H9 (cell line): ENCODE measurements around the gene MLPH. TPM values are rescaled to one million over a fixed set of nuclear protein-coding genes. Genes with fewer than 3 reads are reported as not detected.

Source experiments
- DNase-seq: peaks from one replicate; pipeline ENCODE4 v3.0.0-alpha.2; 2017
- H2AFZ ChIP-seq: one replicate; pipeline ENCODE4 v1.6.1; 2013; ENCODE audit warnings: mild to moderate bottlenecking, low read length, control low read depth, moderate library complexity
- H2AK5ac ChIP-seq: 2 replicates; pipeline ENCODE4 v1.6.1; 2013; ENCODE audit warnings: low read length, control low read depth, mixed read lengths; ENCODE audit not compliant: insufficient read length
- H2BK120ac ChIP-seq: one replicate; pipeline ENCODE4 v1.6.1; 2013; ENCODE audit warnings: low read depth, mild to moderate bottlenecking, low read length, control low read depth, inconsistent platforms; ENCODE audit not compliant: poor library complexity, severe bottlenecking
- H2BK12ac ChIP-seq: 2 replicates; pipeline ENCODE4 v1.6.1; 2013; ENCODE audit warnings: low read length, control low read depth, mixed read lengths, low read depth; ENCODE audit not compliant: insufficient read length
- H2BK15ac ChIP-seq: 2 replicates; pipeline ENCODE4 v1.6.1; 2013; ENCODE audit warnings: low read depth, low read length, control low read depth
- H2BK20ac ChIP-seq: one replicate; pipeline ENCODE4 v1.6.1; 2013; ENCODE audit warnings: low read depth, mild to moderate bottlenecking, low read length, control low read depth, inconsistent platforms; ENCODE audit not compliant: poor library complexity, severe bottlenecking
- H2BK5ac ChIP-seq: 2 replicates; pipeline ENCODE4 v1.6.1; 2013; ENCODE audit warnings: low read length, control low read depth, mixed read lengths; ENCODE audit not compliant: insufficient read length
- H3K14ac ChIP-seq: 2 replicates; pipeline ENCODE4 v1.6.1; 2013; ENCODE audit warnings: low read length, control low read depth; ENCODE audit not compliant: insufficient read depth
- H3K18ac ChIP-seq: 2 replicates; pipeline ENCODE4 v1.6.1; 2013; ENCODE audit warnings: low read depth, mild to moderate bottlenecking, mixed read lengths, low read length, control low read depth; ENCODE audit not compliant: insufficient read length
- H3K23ac ChIP-seq: 2 replicates; pipeline ENCODE4 v1.6.1; 2013; ENCODE audit warnings: low read length, control low read depth, mixed read lengths, low read depth; ENCODE audit not compliant: insufficient read length
- H3K23me2 ChIP-seq: 2 replicates; pipeline ENCODE4 v1.6.1; 2013; ENCODE audit warnings: low read depth, mild to moderate bottlenecking, mixed read lengths, low read length, control low read depth; ENCODE audit not compliant: insufficient read length, poor library complexity, severe bottlenecking
- H3K27ac ChIP-seq: 2 replicates; pipeline ENCODE4 v1.5.1; 2013; ENCODE audit warnings: low read length, control low read depth, mixed read lengths, low read depth; ENCODE audit not compliant: insufficient read length
- H3K27me3 ChIP-seq: 2 replicates; pipeline ENCODE4 v1.6.1; 2013; ENCODE audit warnings: low read length, control low read depth, inconsistent platforms; ENCODE audit not compliant: insufficient read depth
- H3K4ac ChIP-seq: 2 replicates; pipeline ENCODE4 v1.6.1; 2013; ENCODE audit warnings: low read depth, mild to moderate bottlenecking, control low read depth, inconsistent platforms, low read length, moderate library complexity
- H3K4me1 ChIP-seq: 2 replicates; pipeline ENCODE4 v1.6.1; 2013; ENCODE audit warnings: low read length, control low read depth, inconsistent platforms; ENCODE audit not compliant: insufficient read depth
- H3K4me2 ChIP-seq: 2 replicates; pipeline ENCODE4 v1.6.1; 2013; ENCODE audit warnings: low read length, control low read depth, mixed read lengths; ENCODE audit not compliant: insufficient read length, insufficient read depth
- H3K56ac ChIP-seq: 2 replicates; pipeline ENCODE4 v1.6.1; 2013; ENCODE audit warnings: low read depth, mild to moderate bottlenecking, mixed read lengths, low read length, control low read depth; ENCODE audit not compliant: insufficient read length
- H3K79me1 ChIP-seq: 2 replicates; pipeline ENCODE4 v1.6.1; 2013; ENCODE audit warnings: low read depth, mild to moderate bottlenecking, moderate library complexity, low read length, control low read depth, inconsistent platforms; ENCODE audit not compliant: insufficient read depth, poor library complexity, severe bottlenecking
- H3K79me2 ChIP-seq: 2 replicates; pipeline ENCODE4 v1.6.1; 2013; ENCODE audit warnings: low read length, control low read depth, inconsistent platforms; ENCODE audit not compliant: insufficient read depth
- H3K9ac ChIP-seq: 2 replicates; pipeline ENCODE4 v1.6.1; 2013; ENCODE audit warnings: low read length, control low read depth, mixed read lengths; ENCODE audit not compliant: insufficient read length; ENCODE audit errors: extremely low read depth
- H3K9me3 ChIP-seq: one replicate; pipeline ENCODE4 v1.6.1; 2013; ENCODE audit warnings: low read depth, low read length, inconsistent platforms; ENCODE audit not compliant: control insufficient read depth
- H3T11ph ChIP-seq: one replicate; pipeline ENCODE4 v1.6.1; 2013; ENCODE audit warnings: mild to moderate bottlenecking, low read length, control low read depth, inconsistent platforms
- H4K20me1 ChIP-seq: one replicate; pipeline ENCODE4 v1.6.1; 2013; ENCODE audit not compliant: control insufficient read depth, insufficient read length, insufficient read depth
- H4K5ac ChIP-seq: 2 replicates; pipeline ENCODE4 v1.6.1; 2013; ENCODE audit warnings: low read depth, mild to moderate bottlenecking, mixed read lengths, low read length, control low read depth; ENCODE audit not compliant: insufficient read length
- H4K8ac ChIP-seq: replicated peaks from 2 replicates; pipeline ENCODE4 v1.6.1; 2013; ENCODE audit warnings: low read length, control low read depth, mixed read lengths, low read depth; ENCODE audit not compliant: insufficient read length
- H4K91ac ChIP-seq: 2 replicates; pipeline ENCODE4 v1.6.1; 2013; ENCODE audit warnings: low read depth, mild to moderate bottlenecking, moderate library complexity, mixed read lengths, low read length, control low read depth; ENCODE audit not compliant: insufficient read length
- H3K27ac Mint-ChIP-seq, 3 experiments: 2 replicates in 2 of 3; 3 replicates in 1 of 3; pipeline ENCODE4 v1.8.0; 2020 to 2021; ENCODE audit warnings: mixed read lengths in 3 of 3, mild to moderate bottlenecking in 1 of 3, moderate library complexity in 1 of 3
- H3K27me3 Mint-ChIP-seq: 2 replicates; pipeline ENCODE4 v1.8.0; 2021; ENCODE audit warnings: low read depth, mild to moderate bottlenecking, moderate library complexity, mixed read lengths
- H3K36me3 Mint-ChIP-seq, 3 experiments: 2 replicates in 2 of 3; 3 replicates in 1 of 3; pipeline ENCODE4 v1.8.0; 2020 to 2021; ENCODE audit warnings: low read depth in 3 of 3, mixed read lengths in 3 of 3; ENCODE audit not compliant: insufficient read depth in 1 of 3
- H3K4me1 Mint-ChIP-seq, 2 experiments: 2 replicates each; pipeline ENCODE4 v1.8.0; 2020; ENCODE audit warnings: mixed read lengths in 2 of 2
- H3K4me3 Mint-ChIP-seq, 2 experiments: 2 replicates in 1 of 2; 3 replicates in 1 of 2; pipeline ENCODE4 v1.8.0; 2020 to 2021; ENCODE audit warnings: mild to moderate bottlenecking in 2 of 2, mixed read lengths in 2 of 2, moderate library complexity in 1 of 2
- H3K9me3 Mint-ChIP-seq, 2 experiments: 2 replicates in 1 of 2; 3 replicates in 1 of 2; pipeline ENCODE4 v1.8.0; 2020; ENCODE audit warnings: mild to moderate bottlenecking in 2 of 2, mixed read lengths in 2 of 2, moderate library complexity in 1 of 2
- WGBS: extraction: QIAGEN DNeasy Blood & Tissue Kit; methylation state at CpG from one replicate; pipeline ENCODE4 v1.1.7; 2013; ENCODE audit warnings: missing lambda C conversion rate, low lambda C conversion rate, mixed read lengths; ENCODE audit not compliant: insufficient read length; ENCODE audit errors: extremely low coverage; 5-methylcytosine and 5-hydroxymethylcytosine counted together
- total RNA-seq: library from RNA; stranded (reverse); gene quantifications from 2 replicates; pipeline ENCODE4 v1.2.1, GENCODE V29; 2021
- TF ChIP-seq, protein P1 (sequence below): fragments of 200-600 bp; sonication (generic); conservative IDR thresholded peaks from 3 replicates; pipeline ENCODE4 v1.8.0; 2021; ENCODE audit warnings: antibody characterized with exemption, mild to moderate bottlenecking

The MLPH gene
- total RNA-seq, 1 experiment from 2014 or later, result 3.4 TPM

DNA sequence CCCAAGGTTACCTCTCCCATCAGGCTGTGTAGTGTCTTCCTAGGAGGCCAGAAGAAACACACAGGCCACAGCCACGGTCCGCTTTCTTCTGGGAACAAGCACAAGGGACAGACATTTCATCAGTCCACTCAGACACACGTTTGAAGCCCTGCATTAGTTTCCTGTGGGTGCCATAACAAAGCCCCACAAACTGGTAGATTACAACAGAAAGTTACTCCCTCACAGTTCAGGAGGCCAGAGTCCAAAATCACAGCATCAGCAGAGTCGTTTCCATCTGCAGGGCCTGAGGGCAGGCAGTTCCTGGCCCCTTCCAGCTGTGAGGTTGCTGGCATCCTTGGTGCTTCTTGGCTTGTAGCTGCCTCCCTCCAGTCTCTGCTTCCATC is 70.6 kb downstream of the MLPH start:
- Histone ChIP-seq H3K56ac (no peak overlapping the region), H4K5ac (no peak overlapping the region), H2AK5ac (no peak overlapping the region), H3K14ac (no peak overlapping the region), H3K4me1 (no peaks in the 10 kb centered on the region), H4K20me1 (no peaks in the 10 kb centered on the region), H2BK15ac (no peak overlapping the region), H3K27ac (no peak overlapping the region), H3K23me2 (no peaks in the 10 kb centered on the region), H3K4ac (no peak overlapping the region), H3K23ac (no peak overlapping the region), H2BK20ac (no peak overlapping the region), H3T11ph (no peak overlapping the region), H2BK12ac (no peak overlapping the region), H2BK120ac (no peak overlapping the region), H3K9me3 (peaks cover 4% of the 10 kb centered on the region), H3K27me3 (no peaks in the 10 kb centered on the region), H3K9ac (no peak overlapping the region), H3K4me2 (no peak overlapping the region), H2BK5ac (no peak overlapping the region), H4K91ac (no peak overlapping the region), H4K8ac (no peak overlapping the region), H3K79me2 (no peaks in the 10 kb centered on the region), H3K18ac (no peak overlapping the region), H2AFZ (no peak overlapping the region), H3K79me1 (no peaks in the 10 kb centered on the region)
- Mint-ChIP-seq H3K4me3 (no peak overlapping the region), H3K4me1 (no peaks in the 10 kb centered on the region), H3K27ac (no peak overlapping the region), H3K9me3 (peaks cover 10 to 23% of the 10 kb centered on the region in 2 experiments; a peak in 4 of 5 replicates), H3K36me3 (peaks cover 6 to 20% (median 8%) of the 10 kb centered on the region in 3 experiments; a peak in 4 of 7 replicates), H3K27me3 (peaks cover 11% of the 10 kb centered on the region)
- DNase-seq, result no peak
- TF ChIP-seq, protein P1, sequence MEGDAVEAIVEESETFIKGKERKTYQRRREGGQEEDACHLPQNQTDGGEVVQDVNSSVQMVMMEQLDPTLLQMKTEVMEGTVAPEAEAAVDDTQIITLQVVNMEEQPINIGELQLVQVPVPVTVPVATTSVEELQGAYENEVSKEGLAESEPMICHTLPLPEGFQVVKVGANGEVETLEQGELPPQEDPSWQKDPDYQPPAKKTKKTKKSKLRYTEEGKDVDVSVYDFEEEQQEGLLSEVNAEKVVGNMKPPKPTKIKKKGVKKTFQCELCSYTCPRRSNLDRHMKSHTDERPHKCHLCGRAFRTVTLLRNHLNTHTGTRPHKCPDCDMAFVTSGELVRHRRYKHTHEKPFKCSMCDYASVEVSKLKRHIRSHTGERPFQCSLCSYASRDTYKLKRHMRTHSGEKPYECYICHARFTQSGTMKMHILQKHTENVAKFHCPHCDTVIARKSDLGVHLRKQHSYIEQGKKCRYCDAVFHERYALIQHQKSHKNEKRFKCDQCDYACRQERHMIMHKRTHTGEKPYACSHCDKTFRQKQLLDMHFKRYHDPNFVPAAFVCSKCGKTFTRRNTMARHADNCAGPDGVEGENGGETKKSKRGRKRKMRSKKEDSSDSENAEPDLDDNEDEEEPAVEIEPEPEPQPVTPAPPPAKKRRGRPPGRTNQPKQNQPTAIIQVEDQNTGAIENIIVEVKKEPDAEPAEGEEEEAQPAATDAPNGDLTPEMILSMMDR, result no peak
- no CpG with 5 or more reads among the region's 4 CpGs for WGBS
